Panc1 (cell line): ENCODE results near the gene ARL6IP4. TPM values are rescaled to one million over a fixed set of nuclear protein-coding genes. Genes with fewer than 3 reads are reported as not detected.

ENCODE experiments used
- ATAC-seq: fragments of 200-7000 bp; cut with Tn5 transposase; 2 replicates; pipeline ENCODE4 v1.9.1; 2020; ENCODE audit warnings: mild to moderate bottlenecking, moderate library complexity
- BruUV-seq: library from RNA; stranded (reverse); fragments of 400-500 nt; replicated peaks from 2 replicates; lab custom pipeline; 2021; lab: Mats Ljungman, UMichigan
- CTCF ChIA-PET: fragments of 300-600 bp; sonication (Branson Sonifier 250); formaldehyde crosslinking; loops from one replicate; lab custom pipeline; 2022; ENCODE audit warnings: antibody characterized with exemption; lab: Charles Lee
- POLR2A ChIA-PET: fragments of 300-600 bp; sonication (Branson Sonifier 250); formaldehyde crosslinking; loops from one replicate; lab custom pipeline; 2022; ENCODE audit warnings: antibody characterized with exemption; lab: Charles Lee
- DNase-seq: peaks from one replicate; pipeline ENCODE4 v3.0.0-alpha.2; 2010; ENCODE audit warnings: low read depth, low spot score
- H3K27ac ChIP-seq: 2 replicates; pipeline ENCODE4 v1.5.1; 2011; ENCODE audit warnings: mild to moderate bottlenecking, low read length, inconsistent platforms
- H3K27me3 ChIP-seq: fragments of 200-500 bp; sonication (Bioruptor generic); 2 replicates; pipeline ENCODE4 v1.6.0; 2014; ENCODE audit warnings: low read length, inconsistent platforms; ENCODE audit not compliant: control insufficient read depth, insufficient read depth
- H3K36me3 ChIP-seq: fragments of 200-500 bp; sonication (Bioruptor generic); 2 replicates; pipeline ENCODE4 v1.5.1; 2014; ENCODE audit warnings: inconsistent platforms, mild to moderate bottlenecking, low read length, moderate library complexity; ENCODE audit not compliant: control insufficient read depth, insufficient read depth
- H3K4me1 ChIP-seq: 2 replicates; pipeline ENCODE4 v1.5.1; 2011; ENCODE audit warnings: inconsistent platforms, mild to moderate bottlenecking, low read length, moderate library complexity; ENCODE audit not compliant: control insufficient read depth, insufficient read depth
- H3K4me3 ChIP-seq, 2 experiments: 2 replicates each; pipeline ENCODE4 v1.5.1; 2011 to 2012; ENCODE audit warnings: low read depth in 2 of 2, low read length in 2 of 2, mild to moderate bottlenecking in 2 of 2, inconsistent platforms in 1 of 2, moderate library complexity in 1 of 2
- H3K9me3 ChIP-seq: fragments of 200-500 bp; sonication (Bioruptor generic); 2 replicates; pipeline ENCODE4 v1.5.1; 2014; ENCODE audit warnings: low read depth, mild to moderate bottlenecking, inconsistent platforms, low read length, moderate library complexity; ENCODE audit not compliant: control insufficient read depth, insufficient read depth
- POLR2AphosphoS5 ChIP-seq: IDR thresholded peaks from 2 replicates; pipeline ENCODE4 v1.6.1; 2012; ENCODE audit warnings: mild to moderate bottlenecking, low read depth, low read length, moderate library complexity
- REST ChIP-seq, 2 experiments: IDR thresholded peaks; 2 replicates each; pipeline ENCODE4 v1.6.1; 2011 to 2012; ENCODE audit warnings: low read depth in 2 of 2, control low read depth in 1 of 2, low read length in 1 of 2, mild to moderate bottlenecking in 1 of 2, moderate library complexity in 1 of 2; ENCODE audit not compliant: insufficient read depth in 1 of 2
- SIN3A ChIP-seq: IDR thresholded peaks from 2 replicates; pipeline ENCODE4 v1.6.1; 2012; ENCODE audit warnings: low read depth, mild to moderate bottlenecking, low read length, moderate library complexity, borderline replicate concordance; ENCODE audit not compliant: insufficient read depth
- TCF7L2 ChIP-seq: IDR thresholded peaks from 2 replicates; pipeline ENCODE4 v1.6.1; 2011; ENCODE audit warnings: mild to moderate bottlenecking, low read depth, low read length, inconsistent platforms
- in situ Hi-C: cut with HindIII; loops from 2 replicates; pipeline ENCODE4 v1.10.0; 2016; ENCODE audit warnings: low sequenced_read_pairs, low pct_unique_long_range_greater_than_20kb
- intact Hi-C: fragments of 100-400 bp; cut with micrococcal nuclease; formaldehyde crosslinking; loops from one replicate; pipeline ENCODE4 v1.10.0; 2022; ENCODE audit not compliant: unreplicated experiment
- total RNA-seq: library from RNA; stranded (reverse); gene quantifications from one replicate; pipeline ENCODE4 v1.2.1, GENCODE V29; 2021; ENCODE audit not compliant: unreplicated experiment
- TF ChIP-seq, protein P1 (sequence below): fragments of 450-650 bp; IDR thresholded peaks from 2 replicates; pipeline ENCODE4 v1.5.1; 2017; ENCODE audit warnings: mild to moderate bottlenecking

The ARL6IP4 gene
- total RNA-seq, 1 experiment from 2014 or later, result 184 TPM

DNA sequence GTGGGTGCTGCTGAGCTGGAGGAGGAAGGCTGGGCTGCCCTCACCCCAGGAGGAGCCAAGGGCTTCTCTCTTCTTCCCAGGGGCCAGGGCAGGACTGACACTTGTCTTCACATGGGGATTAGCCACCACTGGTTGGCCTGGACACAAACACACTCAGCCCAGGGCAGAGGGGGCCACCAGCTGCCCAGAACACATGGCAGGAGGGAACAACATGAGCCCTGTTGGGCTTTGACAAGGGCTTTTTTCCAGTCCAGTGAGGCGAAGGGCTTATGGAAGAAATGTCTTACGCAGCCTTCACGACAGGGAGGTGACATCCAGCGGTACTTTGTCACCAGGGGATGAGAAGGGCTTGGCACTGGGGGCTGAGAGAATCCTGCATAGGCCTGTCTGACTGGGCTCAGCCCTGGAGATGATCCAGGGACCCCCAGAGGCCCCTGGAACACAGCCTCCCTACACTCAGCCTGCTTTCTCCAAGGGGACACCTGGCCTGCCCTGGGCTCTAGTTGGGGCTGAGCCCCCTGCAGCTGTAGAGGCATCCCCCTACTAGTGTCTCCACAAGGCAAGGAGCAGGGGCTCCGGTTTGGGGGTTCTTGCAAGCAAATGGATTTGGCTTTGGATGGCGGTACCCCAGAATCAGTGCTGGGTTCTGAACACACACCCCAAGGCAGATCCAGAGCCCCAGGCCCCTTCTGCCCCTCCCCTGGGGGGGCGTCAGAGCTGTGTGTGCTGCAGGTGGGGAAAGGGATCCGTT is 18.9 kb downstream of the ARL6IP4 start:
- ChIA-PET CTCF (no interaction called here), POLR2A (interaction anchor here (0.7 kb wide), 1 partner anchor 631 kb away, joined by 7 read pairs; no protein-coding TSS in a partner anchor)
- no peaks in the 10 kb centered on the region for H3K4me1 ChIP-seq
- TF ChIP-seq REST (IDR thresholded peaks at IDR 0.05; ENCODE audit: insufficient read depth in 1 of 2, low read depth in 2 of 2, low read length in 1 of 2) (no peak), SIN3A (no peak), POLR2AphosphoS5 (no peak), TCF7L2 (no peak)
- TF ChIP-seq, protein P1, sequence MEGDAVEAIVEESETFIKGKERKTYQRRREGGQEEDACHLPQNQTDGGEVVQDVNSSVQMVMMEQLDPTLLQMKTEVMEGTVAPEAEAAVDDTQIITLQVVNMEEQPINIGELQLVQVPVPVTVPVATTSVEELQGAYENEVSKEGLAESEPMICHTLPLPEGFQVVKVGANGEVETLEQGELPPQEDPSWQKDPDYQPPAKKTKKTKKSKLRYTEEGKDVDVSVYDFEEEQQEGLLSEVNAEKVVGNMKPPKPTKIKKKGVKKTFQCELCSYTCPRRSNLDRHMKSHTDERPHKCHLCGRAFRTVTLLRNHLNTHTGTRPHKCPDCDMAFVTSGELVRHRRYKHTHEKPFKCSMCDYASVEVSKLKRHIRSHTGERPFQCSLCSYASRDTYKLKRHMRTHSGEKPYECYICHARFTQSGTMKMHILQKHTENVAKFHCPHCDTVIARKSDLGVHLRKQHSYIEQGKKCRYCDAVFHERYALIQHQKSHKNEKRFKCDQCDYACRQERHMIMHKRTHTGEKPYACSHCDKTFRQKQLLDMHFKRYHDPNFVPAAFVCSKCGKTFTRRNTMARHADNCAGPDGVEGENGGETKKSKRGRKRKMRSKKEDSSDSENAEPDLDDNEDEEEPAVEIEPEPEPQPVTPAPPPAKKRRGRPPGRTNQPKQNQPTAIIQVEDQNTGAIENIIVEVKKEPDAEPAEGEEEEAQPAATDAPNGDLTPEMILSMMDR, result no peak
- H3K4me3 ChIP-seq, result no peak overlapping the region
- DNase-seq (no peak), ATAC-seq (no peak)
- no TSS peak for BruUV-seq
- H3K27me3 ChIP-seq, result no peaks in the 10 kb centered on the region
- H3K9me3 ChIP-seq, result no peaks in the 10 kb centered on the region
- intact Hi-C loops, result no loop called here
- in situ Hi-C loops, result no loop called here
- no peak overlapping the region for H3K27ac ChIP-seq
- no peaks in the 10 kb centered on the region for H3K36me3 ChIP-seq

- Histone ChIP-seq H3K27me3 (no peaks in the 10 kb centered on the region), H3K4me1 (no peaks in the 10 kb centered on the region), H3K27ac (no peak overlapping the region), H3K9me3 (no peaks in the 10 kb centered on the region), H3K4me3 (no peak overlapping the region), H3K36me3 (no peaks in the 10 kb centered on the region)
- ChIA-PET POLR2A (no interaction called here), CTCF (interaction anchor here (0.6 kb wide), 1 partner anchor 238 kb away, joined by 3 read pairs; no protein-coding TSS in a partner anchor)
- no peak for TF ChIP-seq TCF7L2
- TF ChIP-seq POLR2AphosphoS5, result no peak
- TF ChIP-seq REST (IDR thresholded peaks at IDR 0.05; ENCODE audit: insufficient read depth in 1 of 2, low read depth in 2 of 2, low read length in 1 of 2), result no peak
- TF ChIP-seq, protein P1, result no peak
- TF ChIP-seq SIN3A, result no peak
- no TSS peak for BruUV-seq
- ATAC-seq, result no peak
- DNase-seq, result no peak
- in situ Hi-C loops, result no loop called here
- intact Hi-C loops, result no loop called here
Measured at GRCh38 chr12:122999986-123000420, 19.5 kb downstream of the ARL6IP4 start.
